B cell (primary cell): Measurements from ENCODE around the gene RAB3C. TPM values are rescaled to one million over a fixed set of nuclear protein-coding genes. Genes with fewer than 3 reads are reported as not detected.

Source experiments
- ATAC-seq: fragments of 200-7000 bp; cut with Tn5 transposase; one replicate; pipeline ENCODE4 v1.10.0; 2021; ENCODE audit warnings: low read depth, mild to moderate bottlenecking, moderate number of reproducible peaks, moderate library complexity
- CTCF ChIA-PET: fragments of 350-600 bp; sonication (Branson Sonifier 250); formaldehyde crosslinking; loops from one replicate; lab custom pipeline; 2021; ENCODE audit warnings: antibody characterized with exemption, inconsistent platforms; lab: Charles Lee
- POLR2A ChIA-PET: fragments of 350-600 bp; sonication (Branson Sonifier 250); formaldehyde crosslinking; loops from one replicate; lab custom pipeline; 2021; ENCODE audit warnings: antibody characterized with exemption; lab: Charles Lee
- DNase-seq: peaks from one replicate; pipeline ENCODE4 v3.0.0; 2013
- H2AFZ ChIP-seq: 2 replicates; pipeline ENCODE4 v1.6.1; 2012; ENCODE audit warnings: mild to moderate bottlenecking, low read depth, low read length; ENCODE audit not compliant: insufficient read depth, poor library complexity, severe bottlenecking
- H3K27ac ChIP-seq, 2 donors: 1 replicate in 1 of 2; 2 replicates in 1 of 2; pipeline ENCODE4 v1.5.1; 2012 to 2013; ENCODE audit warnings: low read length in 2 of 2, mild to moderate bottlenecking in 2 of 2, moderate library complexity in 1 of 2
- H3K27me3 ChIP-seq, 4 experiments: fragments of 200-600 bp in 1 of 4; sonication (generic) in 1 of 4; replicated peaks in 1 of 4; 1 replicate in 2 of 4; 2 replicates in 2 of 4; pipeline versions ENCODE4 v1.6.1 to v1.7.0; 2013 to 2016; ENCODE audit warnings: low read length in 3 of 4, mild to moderate bottlenecking in 2 of 4, mixed read lengths in 1 of 4, moderate library complexity in 1 of 4; ENCODE audit not compliant: insufficient read depth in 4 of 4, control insufficient read depth in 3 of 4; ENCODE audit errors: control extremely low read depth in 1 of 4
- H3K36me3 ChIP-seq, 2 experiments: replicated peaks in 1 of 2; 1 replicate in 1 of 2; 2 replicates in 1 of 2; pipeline versions ENCODE4 v1.6.1 to v1.7.1; 2013; ENCODE audit warnings: low read length in 1 of 2; ENCODE audit not compliant: insufficient read depth in 2 of 2, control insufficient read depth in 1 of 2; ENCODE audit errors: control extremely low read depth in 1 of 2, extremely low read depth in 1 of 2
- H3K4me1 ChIP-seq, 2 donors: fragments of 200-600 bp in 1 of 2; sonication (generic) in 1 of 2; 1 replicate in 1 of 2; 2 replicates in 1 of 2; pipeline versions ENCODE4 v1.5.1 to v1.6.1; 2013 to 2017; ENCODE audit warnings: low read length in 2 of 2; ENCODE audit not compliant: control insufficient read depth in 2 of 2, insufficient read depth in 2 of 2
- H3K4me2 ChIP-seq: replicated peaks from 2 replicates; pipeline ENCODE3; 2012; ENCODE audit warnings: mild to moderate bottlenecking, low read depth, low read length; ENCODE audit not compliant: poor library complexity, severe bottlenecking
- H3K4me3 ChIP-seq, 5 experiments: fragments of 200-600 bp in 1 of 5; sonication (generic) in 1 of 5; 1 replicate in 3 of 5; 2 replicates in 2 of 5; pipeline versions ENCODE4 v1.5.1 to v1.7.0; 2011 to 2016; ENCODE audit warnings: low read length in 4 of 5, mild to moderate bottlenecking in 4 of 5, low read depth in 2 of 5, control low read depth in 1 of 5, moderate library complexity in 1 of 5; ENCODE audit not compliant: insufficient read depth in 1 of 5; ENCODE audit errors: control extremely low read depth in 1 of 5, extremely low read depth in 1 of 5
- H3K79me2 ChIP-seq: fragments of 200-600 bp; sonication (generic); one replicate; pipeline ENCODE4 v1.6.0; 2016; ENCODE audit warnings: low read length; ENCODE audit not compliant: control insufficient read depth, insufficient read depth
- H3K9ac ChIP-seq: fragments of 200-600 bp; sonication (generic); 2 replicates; pipeline ENCODE4 v1.6.1; 2017; ENCODE audit warnings: mild to moderate bottlenecking, low read length, moderate library complexity
- H3K9me3 ChIP-seq, 3 donors: one replicate each; pipeline versions ENCODE4 v1.6.1 to v1.7.1; 2013; ENCODE audit warnings: low read length in 2 of 3; ENCODE audit not compliant: control insufficient read depth in 2 of 3, insufficient read depth in 1 of 3; ENCODE audit errors: control extremely low read depth in 1 of 3
- H4K20me1 ChIP-seq: 2 replicates; pipeline ENCODE4 v1.6.0; 2012; ENCODE audit warnings: mild to moderate bottlenecking, low read length; ENCODE audit not compliant: insufficient read depth, control insufficient read depth, poor library complexity, severe bottlenecking
- H3K27ac Mint-ChIP-seq: one replicate; pipeline ENCODE4 v1.8.0; 2021; ENCODE audit warnings: mixed read lengths
- H3K27me3 Mint-ChIP-seq: one replicate; pipeline ENCODE4 v1.8.0; 2021; ENCODE audit warnings: mixed read lengths
- H3K4me1 Mint-ChIP-seq: one replicate; pipeline ENCODE4 v1.8.0; 2021; ENCODE audit warnings: mixed read lengths
- H3K4me3 Mint-ChIP-seq: one replicate; pipeline ENCODE4 v1.8.0; 2021; ENCODE audit warnings: mixed read lengths
- H3K9me3 Mint-ChIP-seq: one replicate; pipeline ENCODE4 v1.8.0; 2022; ENCODE audit warnings: mixed read lengths; ENCODE audit not compliant: insufficient read depth
- EZH2 ChIP-seq: IDR thresholded peaks from 2 replicates; pipeline ENCODE4 v1.6.1; 2012; ENCODE audit warnings: borderline replicate concordance, low read depth, mild to moderate bottlenecking, moderate library complexity, low read length; ENCODE audit not compliant: insufficient read depth, poor library complexity, severe bottlenecking
- WGBS: methylation state at CpG from one replicate; pipeline ENCODE4 v1.1.5; 2013; ENCODE audit warnings: missing lambda C conversion rate; ENCODE audit not compliant: insufficient coverage; 5-methylcytosine and 5-hydroxymethylcytosine counted together
- intact Hi-C: fragments of 100-400 bp; cut with micrococcal nuclease; formaldehyde crosslinking; loops from one replicate; pipeline ENCODE4 v1.10.0; 2022
- polyA plus RNA-seq: library from polyadenylated mRNA; depleted of rRNA; stranded (reverse); fragments of >200 nt; gene quantifications from 2 replicates; pipeline ENCODE4 v1.2.3, GENCODE V29; 2012
- total RNA-seq, 2 donors: library from RNA; stranded (reverse); fragments of 120-200 nt in 1 of 2; gene quantifications; 1 replicate in 1 of 2; 2 replicates in 1 of 2; pipeline versions ENCODE4 v1.2.3 to v1.2.4, GENCODE V29; 2013 to 2022
- TF ChIP-seq, protein P1 (sequence below): fragments of 200-600 bp; IDR thresholded peaks from one replicate; pipeline ENCODE4 v1.8.0; 2022; ENCODE audit warnings: antibody characterized with exemption, mild to moderate bottlenecking

The RAB3C gene
- total and polyA plus RNA-seq, 2 donors (not counting 1 experiment from before 2014, with no cell fraction given), result 0.20 to 0.58 TPM

DNA sequence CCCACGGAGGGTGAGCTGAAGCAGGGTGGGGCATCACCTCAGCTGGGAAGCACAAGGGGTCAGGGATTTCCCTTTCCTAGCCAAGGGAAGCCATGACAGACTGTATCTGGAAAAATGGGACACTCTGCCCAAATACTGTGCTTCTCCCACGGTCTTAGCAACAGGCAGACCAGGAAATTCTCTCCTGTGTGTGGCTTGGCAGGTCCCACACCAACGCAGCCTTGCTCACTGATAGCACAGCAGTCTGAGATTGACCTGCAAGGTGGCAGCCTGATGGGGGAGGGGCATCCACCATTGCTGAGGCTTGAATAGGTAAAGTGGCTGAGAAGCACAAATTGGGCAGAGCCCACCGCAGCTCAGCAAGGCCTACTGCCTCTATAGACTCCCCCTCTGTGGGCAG lies 23.2 kb downstream of the RAB3C start:
- Mint-ChIP-seq H3K27ac (no peak overlapping the region), H3K9me3 (peaks cover 14% of the 10 kb centered on the region), H3K27me3 (no peaks in the 10 kb centered on the region), H3K4me3 (no peak overlapping the region), H3K4me1 (peaks cover 3% of the 10 kb centered on the region)
- DNase-seq, result no peak
- Histone ChIP-seq H2AFZ (no peak overlapping the region), H3K4me1 (no peaks in the 10 kb centered on the region), H3K9ac (no peak overlapping the region), H3K27ac (no peak overlapping the region), H3K4me3 (no peak overlapping the region), H3K27me3 (no peaks in the 10 kb centered on the region), H3K4me2 (no peak overlapping the region), H4K20me1 (no peaks in the 10 kb centered on the region), H3K79me2 (no peaks in the 10 kb centered on the region), H3K9me3 (peaks cover 0 to 13% (median 0%) of the 10 kb centered on the region in 3 donors), H3K36me3 (no peaks in the 10 kb centered on the region)
- ChIA-PET POLR2A (no interaction called here), CTCF (no interaction called here)
- intact Hi-C loops, result no loop called here
- ATAC-seq, result no peak
- 33% methylated on average over 3 of the region's 4 CpGs for WGBS
- TF ChIP-seq, protein P1, sequence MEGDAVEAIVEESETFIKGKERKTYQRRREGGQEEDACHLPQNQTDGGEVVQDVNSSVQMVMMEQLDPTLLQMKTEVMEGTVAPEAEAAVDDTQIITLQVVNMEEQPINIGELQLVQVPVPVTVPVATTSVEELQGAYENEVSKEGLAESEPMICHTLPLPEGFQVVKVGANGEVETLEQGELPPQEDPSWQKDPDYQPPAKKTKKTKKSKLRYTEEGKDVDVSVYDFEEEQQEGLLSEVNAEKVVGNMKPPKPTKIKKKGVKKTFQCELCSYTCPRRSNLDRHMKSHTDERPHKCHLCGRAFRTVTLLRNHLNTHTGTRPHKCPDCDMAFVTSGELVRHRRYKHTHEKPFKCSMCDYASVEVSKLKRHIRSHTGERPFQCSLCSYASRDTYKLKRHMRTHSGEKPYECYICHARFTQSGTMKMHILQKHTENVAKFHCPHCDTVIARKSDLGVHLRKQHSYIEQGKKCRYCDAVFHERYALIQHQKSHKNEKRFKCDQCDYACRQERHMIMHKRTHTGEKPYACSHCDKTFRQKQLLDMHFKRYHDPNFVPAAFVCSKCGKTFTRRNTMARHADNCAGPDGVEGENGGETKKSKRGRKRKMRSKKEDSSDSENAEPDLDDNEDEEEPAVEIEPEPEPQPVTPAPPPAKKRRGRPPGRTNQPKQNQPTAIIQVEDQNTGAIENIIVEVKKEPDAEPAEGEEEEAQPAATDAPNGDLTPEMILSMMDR, result no peak
- no peak for TF ChIP-seq EZH2

DNA sequence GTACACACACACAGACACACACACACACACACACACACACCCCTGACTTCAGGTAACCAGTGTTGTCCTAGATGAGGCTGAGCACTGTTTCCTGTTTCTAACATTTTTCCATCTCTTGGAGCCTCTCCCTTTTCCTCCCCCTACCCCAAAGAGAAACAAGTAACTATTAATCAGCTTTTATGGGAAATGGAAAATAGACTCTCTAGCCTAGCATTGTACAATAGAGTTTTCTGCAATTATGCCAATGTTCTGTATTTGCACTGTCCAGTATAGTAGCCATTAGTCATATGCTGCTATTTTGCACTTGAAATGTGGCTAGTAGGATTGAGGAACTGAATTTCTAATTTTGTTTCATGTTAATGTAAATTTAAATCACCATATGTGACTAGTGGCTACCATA lies 33.1 kb downstream of the RAB3C start:
- no peaks in the 10 kb centered on the region for H3K4me1 Mint-ChIP-seq
- intact Hi-C loops, result no loop called here
- no peak overlapping the region for H3K9ac ChIP-seq
- H3K27ac ChIP-seq, result no peak overlapping the region
- no peaks in the 10 kb centered on the region for H3K9me3 ChIP-seq
- peaks cover 3% of the 10 kb centered on the region for H3K9me3 Mint-ChIP-seq
- H4K20me1 ChIP-seq, result no peaks in the 10 kb centered on the region
- H3K27me3 ChIP-seq, result no peaks in the 10 kb centered on the region
- POLR2A ChIA-PET, result no interaction called here
- H3K4me3 Mint-ChIP-seq, result no peak overlapping the region
- no peak overlapping the region for H3K27ac Mint-ChIP-seq
- no peaks in the 10 kb centered on the region for H3K27me3 Mint-ChIP-seq
- no peak overlapping the region for H3K4me2 ChIP-seq
- H3K79me2 ChIP-seq, result no peaks in the 10 kb centered on the region
- TF ChIP-seq, protein P1, result no peak
- TF ChIP-seq EZH2, result no peak
- ATAC-seq, result no peak
- H3K4me1 ChIP-seq, result no peaks in the 10 kb centered on the region
- no peak for DNase-seq
- CTCF ChIA-PET, result interaction anchor here (0.6 kb wide), 1 partner anchor 138 kb away, joined by 4 read pairs; no protein-coding TSS in a partner anchor
- H2AFZ ChIP-seq, result no peak overlapping the region
- H3K4me3 ChIP-seq, result no peak overlapping the region
- no peaks in the 10 kb centered on the region for H3K36me3 ChIP-seq
